ENCODE measurements around the gene AGPS.

GRCh38 chr2:177383935-177384334 lies 8.6 kb upstream of the AGPS start:
- TF ChIP-seq CTCF (conservative IDR thresholded peaks at IDR 0.05; ENCODE audit: low read depth, low read length), result no peak
- TF ChIP-seq EZH2 (IDR thresholded peaks at IDR 0.05; ENCODE audit: borderline replicate concordance, low read depth, low read length, poor library complexity, severe bottlenecking), result no peak
